GM19035 (cell line): ENCODE measurements around the gene CYP20A1.
A peak's percentile ranks its signal among the peaks of the same experiment; 100 is the strongest.
"Not testable (repeated sequence)": the region's sequence is repeated elsewhere in the genome, so short reads cannot be mapped to it uniquely, and the experiment has no call there.

Experiments
- ATAC-seq: cut with Tn5 transposase; IDR thresholded peaks from one replicate; pipeline ENCODE4 v1.9.1; 2021; ENCODE audit not compliant: unreplicated experiment

Gene CYP20A1

DNA sequence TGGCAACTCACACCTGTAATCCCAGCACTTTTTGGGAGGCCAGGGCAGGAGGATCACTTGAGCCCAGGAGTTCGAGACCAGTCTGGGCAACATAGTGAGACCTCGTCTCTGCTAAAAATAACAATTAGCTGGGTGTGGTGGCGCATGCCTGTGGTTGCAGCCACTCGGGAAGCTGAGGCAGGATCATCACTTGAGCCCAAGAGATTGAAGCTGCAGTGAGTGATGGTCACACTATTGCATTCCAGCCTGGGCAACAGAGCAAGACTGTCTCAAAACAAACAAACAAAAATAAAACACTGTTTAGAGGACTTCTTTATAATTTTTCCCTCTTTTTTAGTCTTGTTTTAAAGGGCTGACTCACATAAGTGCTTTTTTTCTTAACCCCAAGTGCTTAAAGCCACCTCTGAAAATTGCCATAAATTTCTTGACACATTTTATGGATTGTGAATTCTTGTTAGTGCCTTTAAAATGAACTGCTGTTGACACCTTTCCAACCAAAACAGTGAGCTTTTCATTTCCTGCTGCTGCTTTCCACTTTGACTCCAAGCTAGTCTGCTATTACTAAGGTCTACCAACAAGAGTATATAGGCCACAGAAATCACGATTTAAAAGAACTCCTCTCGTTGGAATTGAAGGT is 41.7 kb downstream of the CYP20A1 start:
- ATAC-seq = no peak

DNA sequence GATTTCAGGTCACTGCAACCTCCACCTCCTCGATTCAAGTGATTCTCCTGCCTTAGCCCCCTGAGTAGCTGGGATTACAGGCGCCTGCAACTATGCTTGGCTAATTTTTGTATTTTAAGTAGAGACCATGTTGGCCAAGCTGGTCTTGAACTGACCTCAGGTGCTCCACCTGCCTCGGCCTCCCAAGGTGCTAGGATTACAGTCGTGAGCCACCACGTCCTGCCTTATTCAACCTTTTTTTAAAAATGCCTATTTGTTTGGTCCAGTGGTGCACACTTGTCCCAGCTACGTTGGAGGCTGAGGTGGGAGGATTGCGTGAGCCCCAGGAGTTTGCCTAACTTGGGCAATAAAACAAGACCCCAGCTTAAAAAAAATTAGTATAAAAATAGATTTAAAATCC is 43.3 kb downstream of the CYP20A1 start:
- no peak for ATAC-seq

DNA sequence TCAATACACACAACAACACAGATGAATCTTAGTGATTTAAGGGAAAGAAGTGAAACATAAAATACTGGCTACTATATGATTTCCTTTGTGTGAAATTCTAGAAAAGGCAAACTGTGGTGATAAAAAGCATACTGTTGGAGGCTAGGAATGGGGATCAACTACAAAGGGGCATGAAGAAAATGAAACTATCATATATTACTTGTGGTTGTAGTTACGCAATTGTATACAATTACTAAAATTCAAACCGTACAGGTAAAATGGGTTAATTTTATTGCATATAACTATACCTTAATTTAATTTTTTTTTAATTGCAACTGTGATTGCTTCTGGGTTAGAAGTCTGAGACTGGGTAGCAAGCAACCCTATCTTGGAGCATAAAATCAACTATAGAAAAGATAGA is 47.7 kb downstream of the CYP20A1 start:
- no peak for ATAC-seq

DNA sequence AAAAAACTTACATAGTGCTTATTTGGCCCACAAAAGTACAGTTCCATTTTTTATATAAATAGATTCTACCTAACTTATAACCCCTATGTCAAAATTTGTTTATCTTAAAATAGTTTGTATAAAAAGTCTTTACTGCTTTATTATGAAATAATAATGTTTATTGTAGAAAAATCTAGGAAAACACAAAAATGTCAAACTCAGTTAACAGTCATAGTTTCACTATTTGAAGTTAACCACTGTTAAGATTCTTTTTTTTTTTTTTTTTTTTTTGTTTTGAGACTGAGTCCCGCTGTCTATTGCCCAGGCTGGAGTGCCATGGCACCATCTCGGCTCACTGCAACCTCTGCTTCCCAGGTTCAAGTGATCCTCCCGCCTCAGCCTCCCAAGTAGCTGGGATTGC is 62.8 kb downstream of the CYP20A1 start:
- no peak for ATAC-seq

DNA sequence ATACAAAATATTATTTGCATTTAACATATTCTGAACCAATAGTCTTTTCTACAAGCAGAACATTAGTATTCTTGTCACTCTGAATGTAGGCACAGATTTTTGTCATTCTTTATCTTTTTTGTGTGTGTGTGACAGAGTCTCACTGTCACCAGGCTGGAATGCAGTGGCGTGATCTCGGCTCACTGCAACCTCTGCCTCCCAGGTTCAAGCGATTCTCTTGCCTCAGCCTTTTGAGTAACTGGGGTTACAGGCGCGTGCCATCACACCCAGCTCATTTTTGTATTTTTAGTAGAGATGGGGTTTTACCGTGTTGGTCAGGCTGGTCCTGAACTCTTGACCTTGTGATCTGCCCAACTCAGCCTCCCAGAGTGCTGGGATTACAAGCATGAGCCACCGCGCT is 63.8 kb downstream of the CYP20A1 start:
- not testable (repeated sequence) for ATAC-seq

DNA sequence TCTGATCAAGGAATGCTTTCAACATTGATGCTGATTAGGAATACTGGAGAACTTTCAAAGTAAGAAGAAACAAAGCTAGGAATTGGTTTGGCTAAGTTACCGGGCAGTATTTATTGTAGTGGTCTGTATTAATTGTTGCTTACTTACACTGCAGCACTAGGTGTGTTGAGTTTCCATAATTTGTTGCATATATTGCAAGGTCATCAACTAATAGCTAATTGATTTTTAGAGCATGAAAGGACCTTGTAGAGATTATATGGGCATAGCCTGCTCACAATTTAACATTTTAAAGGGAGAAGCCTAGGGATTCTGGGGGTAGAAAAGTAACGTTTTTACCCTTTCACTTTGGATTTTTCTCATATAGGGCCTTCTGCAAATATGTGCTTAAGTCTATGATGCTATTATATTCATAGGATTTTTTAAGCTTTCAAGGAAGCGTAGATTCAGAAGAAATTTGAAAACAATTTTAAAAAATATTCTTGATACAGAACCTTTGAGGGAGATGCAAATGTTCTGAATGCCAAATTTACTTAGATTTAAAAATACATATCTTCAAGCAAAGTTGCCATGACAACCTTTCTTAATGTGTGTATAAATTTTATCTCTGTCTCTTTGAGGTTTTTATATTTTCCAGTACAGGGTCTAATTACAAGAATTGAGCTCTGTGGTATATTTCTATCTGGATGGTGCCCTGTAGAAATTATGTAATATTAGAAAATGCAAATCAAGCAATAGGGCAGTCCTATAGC is 72.0 kb downstream of the CYP20A1 start:
- ATAC-seq = no peak

DNA sequence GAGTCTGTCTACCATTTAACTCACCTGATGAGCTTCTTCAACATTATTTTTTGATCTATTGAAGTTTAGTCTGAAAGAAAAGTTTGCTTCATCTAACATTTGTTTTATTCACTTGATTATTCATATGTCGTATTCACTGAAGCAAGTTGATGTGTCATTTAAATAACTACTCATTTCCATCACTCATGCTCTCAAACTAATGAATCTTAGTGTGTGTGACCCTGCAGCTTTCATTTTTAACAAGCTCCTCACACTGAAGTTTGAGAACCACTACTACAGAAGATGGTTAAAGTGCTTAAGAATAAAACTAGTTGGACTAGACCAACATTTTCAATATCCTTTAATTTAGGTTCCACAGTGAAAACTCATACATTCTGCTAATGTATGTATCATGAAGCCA is 87.5 kb downstream of the CYP20A1 start:
- ATAC-seq = no peak

DNA sequence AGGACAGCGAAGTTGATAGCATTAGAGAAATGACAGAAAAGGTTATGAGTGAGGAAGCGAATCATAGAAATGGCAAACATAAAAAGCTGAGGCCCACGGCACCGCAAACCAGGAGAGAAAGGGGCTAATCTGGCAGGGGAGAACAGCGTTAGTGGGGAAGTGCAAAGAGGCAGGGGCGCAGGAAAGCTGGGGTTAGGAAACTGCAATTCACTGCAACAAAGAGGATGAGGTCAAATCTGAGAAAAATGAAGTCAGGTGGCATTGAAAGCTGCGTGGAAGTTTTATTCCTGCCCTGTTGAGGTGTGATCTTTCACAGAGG is 88.7 kb downstream of the CYP20A1 start:
- peak; percentile 2 for ATAC-seq

DNA sequence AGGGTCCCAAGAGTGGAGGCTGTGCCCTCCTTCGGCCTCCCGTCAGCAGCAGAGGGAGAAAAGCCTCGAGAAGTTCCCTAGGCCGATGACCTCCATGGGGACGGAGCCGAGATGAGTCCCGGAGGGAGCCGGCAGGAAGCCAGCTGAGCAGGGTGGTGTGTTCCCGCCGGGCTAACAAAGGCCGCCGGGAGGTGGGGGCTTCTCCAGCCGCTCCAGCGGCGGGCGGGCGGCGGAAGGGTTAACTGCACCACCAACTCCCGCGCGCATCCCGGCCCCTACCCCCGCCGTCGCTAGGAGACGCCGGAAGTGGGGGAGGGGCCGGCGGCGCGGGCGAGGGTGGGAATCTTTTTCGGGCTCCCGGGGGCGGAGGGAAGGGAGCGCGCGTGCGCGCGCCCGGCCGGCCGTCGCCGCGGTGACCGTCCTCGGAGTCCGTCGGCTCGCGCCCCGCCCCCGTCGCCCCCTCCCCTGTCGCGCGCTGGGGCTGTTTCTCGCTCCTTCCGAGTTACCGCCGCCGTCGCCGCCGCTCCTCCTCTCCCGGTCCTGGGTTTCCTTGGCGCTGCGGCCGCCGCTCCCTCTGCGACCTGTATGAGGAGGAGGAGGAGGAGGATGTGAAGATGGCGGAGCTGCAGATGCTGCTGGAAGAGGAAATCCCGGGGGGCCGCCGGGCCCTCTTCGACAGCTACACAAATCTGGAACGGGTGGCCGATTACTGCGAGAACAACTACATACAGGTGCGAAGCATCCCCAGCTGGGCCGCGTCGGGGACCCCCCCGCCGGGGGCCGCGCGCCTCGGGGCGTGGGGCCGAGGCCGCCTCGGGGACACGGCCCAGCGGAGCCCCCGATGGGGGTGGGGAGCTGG is 89.3 kb downstream of the CYP20A1 start, which contains the start of gene ABI2:
ABI2 (plus strand) TSS at position 494 of the 859 bp plus-strand sequence; CDS start at position 615, 121 bp downstream.
- ATAC-seq = peak; percentile 67

DNA sequence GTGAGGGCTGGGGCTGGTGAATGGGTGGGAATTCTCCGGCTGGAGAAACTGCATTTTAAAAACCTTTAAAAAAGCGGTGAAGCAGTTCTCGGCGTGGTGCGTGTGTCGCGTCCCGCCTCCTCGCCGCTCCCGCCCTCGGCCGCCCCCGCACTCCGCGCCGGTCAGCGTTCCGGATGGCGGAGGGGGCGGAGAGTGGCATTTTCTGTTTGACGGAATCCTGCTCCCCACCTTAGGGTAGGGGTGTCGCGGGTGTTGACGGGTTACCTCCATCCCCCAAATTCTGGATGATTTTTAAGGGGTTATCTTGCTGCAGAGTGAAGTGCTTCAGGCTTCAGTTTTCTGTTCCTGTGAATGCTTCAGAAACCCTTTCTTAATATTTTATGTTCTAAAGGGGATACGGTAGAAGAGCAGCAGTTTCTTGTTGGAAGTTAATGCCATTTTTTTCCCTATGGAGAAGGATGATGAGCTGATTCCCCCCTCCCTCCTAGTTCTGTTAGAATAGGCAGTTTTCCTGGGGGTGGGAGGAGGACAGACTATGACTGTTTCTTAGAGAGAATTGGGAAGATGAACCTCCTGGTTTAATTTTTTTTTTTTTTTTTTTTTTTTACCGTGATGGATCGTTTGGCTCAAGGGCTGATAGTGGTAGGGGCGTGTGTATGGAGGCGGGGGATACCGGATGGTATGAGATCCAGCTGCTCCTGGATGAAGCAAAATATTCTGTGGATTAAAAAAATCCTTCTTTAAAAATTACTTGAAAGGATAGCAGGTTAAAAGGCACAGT is 90.1 kb downstream of the CYP20A1 start:
- peak; percentile 67 for ATAC-seq

DNA sequence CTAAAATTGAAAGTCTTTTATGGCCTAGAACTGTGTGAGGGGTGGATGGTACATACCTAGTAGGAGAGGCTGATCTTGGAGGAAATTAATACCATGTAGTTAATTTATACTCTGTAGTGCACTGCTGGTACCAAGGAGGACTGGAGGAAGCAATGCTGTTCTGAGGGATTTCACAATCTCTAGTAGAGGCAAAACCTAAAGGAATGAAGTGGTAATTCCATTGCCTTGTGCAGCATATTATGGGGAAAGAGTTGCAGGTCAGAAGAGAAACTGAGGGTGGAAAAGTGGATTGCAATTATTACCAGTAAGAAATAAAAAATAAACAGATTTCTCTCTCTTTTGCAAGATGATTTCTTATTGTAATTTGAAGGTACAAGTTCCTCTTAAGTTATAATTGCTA is 91.6 kb downstream of the CYP20A1 start:
- no peak for ATAC-seq

DNA sequence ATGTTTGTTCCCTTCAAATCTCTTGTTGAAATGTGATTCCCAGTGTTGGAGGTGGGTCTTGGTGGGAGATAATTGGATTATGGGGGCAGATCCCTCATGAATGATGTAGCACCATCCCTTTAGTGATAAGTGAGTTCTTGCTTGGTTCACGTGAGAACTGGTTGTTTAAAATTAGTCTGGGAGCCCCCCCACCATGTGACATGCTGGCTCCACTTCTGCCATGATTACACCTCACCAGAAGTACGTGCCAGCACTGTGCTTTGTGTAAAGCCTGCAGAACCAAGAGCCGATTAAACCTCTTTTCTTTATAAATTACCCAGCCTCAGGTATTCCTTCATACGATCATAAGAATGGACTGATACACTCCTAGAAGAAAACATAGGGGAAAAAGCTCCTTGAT is 99.5 kb downstream of the CYP20A1 start:
- ATAC-seq = no peak

DNA sequence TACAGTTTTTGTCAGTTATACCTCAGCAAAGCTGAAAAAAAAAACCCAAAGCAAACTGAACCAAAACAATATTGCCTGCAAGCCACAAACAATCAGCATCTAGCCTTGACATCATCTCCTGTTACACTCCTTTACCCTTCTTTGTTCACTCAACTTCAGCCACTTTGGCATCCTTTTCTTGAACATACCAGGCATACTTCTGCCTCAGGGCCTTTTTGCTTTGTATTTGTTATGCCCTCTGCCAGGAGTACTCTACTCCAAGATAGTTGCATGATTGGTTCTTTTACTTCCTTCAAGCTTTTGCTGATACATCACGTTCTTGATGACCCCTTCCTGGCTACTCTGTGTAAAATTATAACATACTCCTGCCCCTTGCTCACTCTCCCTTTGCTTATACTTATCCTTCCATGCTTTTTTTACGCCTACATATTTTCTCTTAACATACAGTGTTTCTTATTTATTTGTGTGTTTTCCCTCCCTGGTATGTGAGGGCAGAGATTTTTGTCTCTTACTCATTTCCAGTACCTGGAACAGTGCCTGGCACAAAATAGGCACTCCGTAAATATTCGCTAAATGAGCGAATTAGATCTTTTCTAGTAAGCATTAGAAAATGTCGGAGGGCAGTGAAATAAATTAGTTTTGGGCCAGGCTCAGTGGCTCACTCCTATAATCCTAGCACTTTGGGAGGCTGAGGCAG is 102.1 kb downstream of the CYP20A1 start:
- ATAC-seq = no peak

DNA sequence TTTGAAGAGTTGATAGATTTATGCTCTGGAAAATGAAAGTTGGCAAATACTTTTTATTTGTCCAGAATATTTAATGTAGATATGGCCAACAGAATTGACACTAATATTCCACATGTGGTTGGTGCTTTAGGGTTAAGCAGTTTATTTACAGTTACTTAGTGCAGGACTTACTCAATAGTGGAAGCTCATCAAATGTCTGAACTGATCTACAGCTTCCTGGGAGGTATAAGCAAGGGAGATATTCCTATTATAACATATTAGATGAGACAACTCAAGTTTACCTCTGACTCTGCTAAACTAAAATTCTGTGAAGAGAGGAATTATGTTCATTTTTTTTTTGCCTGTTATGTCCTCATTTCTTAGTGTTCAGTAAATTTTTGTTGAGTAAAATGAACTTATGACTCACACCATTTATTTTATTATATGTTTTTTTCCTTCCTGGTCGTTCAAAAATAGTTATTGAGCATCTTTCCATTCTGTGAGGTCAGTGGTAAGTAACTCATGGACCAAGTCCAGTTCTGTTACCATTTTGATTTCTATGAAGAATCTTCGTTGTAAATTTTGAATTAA is 103.0 kb downstream of the CYP20A1 start:
- ATAC-seq = no peak

DNA sequence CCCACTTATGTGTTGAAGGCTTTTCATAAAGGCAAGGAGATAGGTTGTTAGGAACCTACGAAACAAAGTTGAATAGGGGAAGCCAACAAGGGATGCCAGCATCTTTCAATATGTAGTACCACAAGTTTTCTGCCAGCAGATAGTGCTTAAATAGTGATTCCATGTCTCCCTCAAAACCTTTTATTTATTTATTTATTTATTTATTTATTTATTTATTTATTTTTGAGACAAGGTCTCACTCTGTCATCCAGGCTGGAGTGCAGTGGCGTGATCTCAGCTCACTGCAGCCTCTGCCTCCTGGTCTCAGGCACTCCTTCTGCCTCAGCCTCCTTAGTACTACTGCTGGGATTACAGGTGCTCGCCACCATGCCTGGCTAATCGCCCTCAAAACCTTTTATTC is 103.6 kb downstream of the CYP20A1 start:
- not testable (repeated sequence) for ATAC-seq

DNA sequence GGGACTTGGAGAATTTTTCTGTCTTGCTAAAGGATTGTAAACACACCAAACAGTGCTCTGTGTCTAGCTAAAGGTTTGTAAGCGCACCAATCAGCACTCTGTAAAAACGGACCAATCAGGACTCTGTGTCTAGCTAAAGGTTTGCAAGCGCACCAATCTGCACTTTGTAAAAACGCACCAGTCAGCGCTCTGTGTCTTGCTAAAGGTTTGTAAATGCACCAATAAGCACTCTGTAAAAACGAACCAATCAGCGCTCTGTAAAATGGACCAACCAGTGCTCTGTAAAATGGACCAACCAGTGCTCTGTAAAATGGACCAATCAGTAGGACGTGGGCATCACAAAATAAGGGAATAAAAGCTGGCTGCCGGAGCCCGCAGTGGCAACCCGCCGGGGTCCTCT is 105.8 kb downstream of the CYP20A1 start:
- no peak for ATAC-seq

DNA sequence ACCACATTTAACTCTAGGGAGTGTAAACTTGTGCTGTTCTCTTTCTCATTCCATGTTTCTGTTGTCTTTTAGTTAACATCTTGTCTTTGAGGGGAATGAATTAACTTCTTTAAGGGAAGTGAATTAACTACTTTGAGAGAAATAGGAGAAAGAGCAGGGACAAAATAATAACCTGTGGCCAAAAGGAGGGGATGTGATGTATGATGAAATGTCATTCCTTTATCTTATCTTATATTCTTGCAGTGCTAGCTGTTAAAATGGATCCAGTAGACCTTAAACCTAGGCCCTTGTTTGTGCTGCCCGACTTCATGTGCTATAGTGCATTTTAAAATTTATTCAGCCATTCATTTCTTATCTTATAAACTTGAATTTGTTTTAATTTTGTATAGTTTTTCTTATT is 107.8 kb downstream of the CYP20A1 start:
- no peak for ATAC-seq

DNA sequence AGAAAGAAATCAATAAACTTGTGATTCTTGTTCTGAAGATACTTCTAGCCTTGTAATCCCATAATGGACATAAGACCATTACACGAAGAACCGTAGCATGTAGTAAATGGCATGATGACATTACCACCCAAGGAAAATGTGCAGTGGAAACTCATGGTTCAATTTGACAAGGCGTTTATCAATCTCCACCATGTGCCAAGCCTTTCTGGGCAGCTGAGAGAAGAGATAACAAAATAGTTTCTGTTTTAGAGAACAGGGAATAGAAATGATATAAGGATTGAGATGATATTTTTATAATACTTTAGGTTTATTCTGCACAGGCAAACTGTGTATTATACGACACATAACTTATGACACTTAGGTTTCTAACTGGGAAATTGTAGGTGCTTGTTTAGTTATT is 108.6 kb downstream of the CYP20A1 start:
- ATAC-seq = no peak

DNA sequence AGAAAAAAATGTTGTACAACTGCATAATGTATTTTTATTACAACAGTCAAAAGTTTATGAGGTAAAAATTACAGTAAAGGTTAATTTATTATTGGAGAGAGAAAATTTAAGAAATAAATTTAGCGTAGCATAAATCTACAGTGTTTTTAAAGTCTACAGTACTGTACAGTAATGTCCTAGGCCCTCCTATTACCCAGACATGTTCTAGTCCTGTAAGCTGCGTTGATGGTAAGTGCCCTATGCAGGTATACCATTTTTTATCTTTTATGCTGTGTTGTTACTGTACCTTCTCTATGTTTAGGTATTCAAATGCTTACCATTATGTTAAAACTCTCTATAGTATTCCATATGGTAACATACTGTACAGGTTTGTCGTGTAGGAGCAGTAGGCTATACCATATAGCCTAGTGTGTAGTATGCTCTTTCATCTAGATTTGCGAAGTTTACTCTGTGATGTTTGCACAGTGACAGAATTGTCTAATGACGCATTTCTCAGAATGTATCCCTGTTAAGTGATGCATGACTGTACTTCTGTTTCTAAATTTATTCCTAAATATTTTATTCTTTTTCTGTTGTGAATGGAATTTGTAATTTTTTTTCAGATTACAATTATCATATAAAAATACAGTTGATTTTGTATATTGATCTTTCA is 113.9 kb downstream of the CYP20A1 start:
- ATAC-seq = no peak

DNA sequence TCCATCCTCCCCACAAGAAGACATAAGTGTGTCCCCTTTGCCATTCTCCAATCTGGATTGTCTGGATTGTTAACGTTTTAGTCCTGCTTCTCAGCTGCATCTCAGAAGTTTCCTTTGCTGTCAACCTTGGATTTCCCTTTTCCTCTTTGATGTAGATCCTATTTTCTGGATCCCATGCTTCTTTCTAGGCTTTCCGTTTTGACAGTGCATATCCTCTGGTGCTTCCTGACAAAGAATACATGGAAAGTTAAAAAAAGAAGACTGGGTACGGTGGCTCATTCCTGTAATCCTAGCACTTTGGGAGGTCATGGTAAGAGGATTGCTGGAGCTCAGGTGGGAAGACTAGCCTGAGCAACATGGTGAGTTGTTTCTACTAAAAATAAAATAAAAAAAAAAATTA is 116.1 kb downstream of the CYP20A1 start:
- ATAC-seq = no peak
